Measurements from ENCODE around the gene RUNX2.
"Not testable (repeated sequence)": the region's sequence is repeated elsewhere in the genome, so short reads cannot be mapped to it uniquely, and the experiment has no call there.

Gene RUNX2

GRCh38 chr6:45667766-45668165 lies 339.6 kb downstream of the RUNX2 start:
- no peak for DNase-seq
- H3K4me1 ChIP-seq (ENCODE audit: control insufficient read depth, insufficient read depth, low read length, poor library complexity, severe bottlenecking): peaks cover 15% of the 10 kb centered on the region
- no peak overlapping the region for H3K4me3 ChIP-seq (ENCODE audit: insufficient read depth, low read depth, low read length, poor library complexity, severe bottlenecking)
- no peaks in the 10 kb centered on the region for H3K9me3 ChIP-seq (ENCODE audit: control insufficient read depth, low read length)
- no peaks in the 10 kb centered on the region for H3K36me3 ChIP-seq (ENCODE audit: control insufficient read depth, insufficient read depth, low read length)
- no peaks in the 10 kb centered on the region for H3K27me3 ChIP-seq (replicated peaks; ENCODE audit: control insufficient read depth, insufficient read depth, low read length, poor library complexity, severe bottlenecking)
- H3K27ac ChIP-seq (ENCODE audit: insufficient read depth, low read length, poor library complexity, severe bottlenecking): no peak overlapping the region

GRCh38 chr6:45668705-45669104 lies 340.6 kb downstream of the RUNX2 start:
- Histone ChIP-seq H3K27ac (ENCODE audit: insufficient read depth, low read length, poor library complexity, severe bottlenecking) (no peak overlapping the region), H3K27me3 (replicated peaks; ENCODE audit: control insufficient read depth, insufficient read depth, low read length, poor library complexity, severe bottlenecking) (no peaks in the 10 kb centered on the region), H3K9me3 (ENCODE audit: control insufficient read depth, low read length) (no peaks in the 10 kb centered on the region), H3K4me3 (ENCODE audit: insufficient read depth, low read depth, low read length, poor library complexity, severe bottlenecking) (no peak overlapping the region), H3K36me3 (ENCODE audit: control insufficient read depth, insufficient read depth, low read length) (no peaks in the 10 kb centered on the region), H3K4me1 (ENCODE audit: control insufficient read depth, insufficient read depth, low read length, poor library complexity, severe bottlenecking) (peaks cover 8% of the 10 kb centered on the region)
- DNase-seq: no peak

GRCh38 chr6:45673167-45673566 lies 345.0 kb downstream of the RUNX2 start:
- H3K27ac ChIP-seq (ENCODE audit: insufficient read depth, low read length, poor library complexity, severe bottlenecking); H3K27me3 ChIP-seq (replicated peaks; ENCODE audit: control insufficient read depth, insufficient read depth, low read length, poor library complexity, severe bottlenecking); H3K36me3 ChIP-seq (ENCODE audit: control insufficient read depth, insufficient read depth, low read length); H3K9me3 ChIP-seq (ENCODE audit: control insufficient read depth, low read length); DNase-seq; H3K4me3 ChIP-seq (ENCODE audit: insufficient read depth, low read depth, low read length, poor library complexity, severe bottlenecking): not testable (repeated sequence)
- H3K4me1 ChIP-seq (ENCODE audit: control insufficient read depth, insufficient read depth, low read length, poor library complexity, severe bottlenecking): peaks cover 12% of the 10 kb centered on the region

- H3K27me3 ChIP-seq (replicated peaks; ENCODE audit: control insufficient read depth, insufficient read depth, low read length, poor library complexity, severe bottlenecking); H3K36me3 ChIP-seq (ENCODE audit: control insufficient read depth, insufficient read depth, low read length); DNase-seq; H3K27ac ChIP-seq (ENCODE audit: insufficient read depth, low read length, poor library complexity, severe bottlenecking); H3K4me3 ChIP-seq (ENCODE audit: insufficient read depth, low read depth, low read length, poor library complexity, severe bottlenecking); H3K9me3 ChIP-seq (ENCODE audit: control insufficient read depth, low read length): not testable (repeated sequence)
- peaks cover 12% of the 10 kb centered on the region for H3K4me1 ChIP-seq (ENCODE audit: control insufficient read depth, insufficient read depth, low read length, poor library complexity, severe bottlenecking)
These were observed 347.0 kb downstream of the RUNX2 start for GRCh38 chr6:45675166-45675565.

GRCh38 chr6:45675634-45676033 lies 347.5 kb downstream of the RUNX2 start:
- H3K4me1 ChIP-seq (ENCODE audit: control insufficient read depth, insufficient read depth, low read length, poor library complexity, severe bottlenecking): peaks cover 12% of the 10 kb centered on the region
- no peaks in the 10 kb centered on the region for H3K36me3 ChIP-seq (ENCODE audit: control insufficient read depth, insufficient read depth, low read length)
- H3K4me3 ChIP-seq (ENCODE audit: insufficient read depth, low read depth, low read length, poor library complexity, severe bottlenecking): no peak overlapping the region
- H3K9me3 ChIP-seq (ENCODE audit: control insufficient read depth, low read length): no peaks in the 10 kb centered on the region
- H3K27ac ChIP-seq (ENCODE audit: insufficient read depth, low read length, poor library complexity, severe bottlenecking): no peak overlapping the region
- H3K27me3 ChIP-seq (replicated peaks; ENCODE audit: control insufficient read depth, insufficient read depth, low read length, poor library complexity, severe bottlenecking): no peaks in the 10 kb centered on the region
- DNase-seq: no peak

GRCh38 chr6:45676380-45676779 lies 348.2 kb downstream of the RUNX2 start:
- Histone ChIP-seq H3K9me3 (ENCODE audit: control insufficient read depth, low read length) (no peaks in the 10 kb centered on the region), H3K27ac (ENCODE audit: insufficient read depth, low read length, poor library complexity, severe bottlenecking) (no peak overlapping the region), H3K36me3 (ENCODE audit: control insufficient read depth, insufficient read depth, low read length) (no peaks in the 10 kb centered on the region), H3K4me3 (ENCODE audit: insufficient read depth, low read depth, low read length, poor library complexity, severe bottlenecking) (no peak overlapping the region), H3K4me1 (ENCODE audit: control insufficient read depth, insufficient read depth, low read length, poor library complexity, severe bottlenecking) (peaks cover 12% of the 10 kb centered on the region), H3K27me3 (replicated peaks; ENCODE audit: control insufficient read depth, insufficient read depth, low read length, poor library complexity, severe bottlenecking) (no peaks in the 10 kb centered on the region)
- no peak for DNase-seq

GRCh38 chr6:45677381-45678284 lies 349.5 kb downstream of the RUNX2 start:
- H3K4me1 ChIP-seq (ENCODE audit: control insufficient read depth, insufficient read depth, low read length, poor library complexity, severe bottlenecking): peaks cover 12% of the 10 kb centered on the region
- no peaks in the 10 kb centered on the region for H3K27me3 ChIP-seq (replicated peaks; ENCODE audit: control insufficient read depth, insufficient read depth, low read length, poor library complexity, severe bottlenecking)
- H3K36me3 ChIP-seq (ENCODE audit: control insufficient read depth, insufficient read depth, low read length): no peaks in the 10 kb centered on the region
- H3K9me3 ChIP-seq (ENCODE audit: control insufficient read depth, low read length): no peaks in the 10 kb centered on the region
- peak; percentile 14 to 24 (median 19) for DNase-seq
- H3K27ac ChIP-seq (ENCODE audit: insufficient read depth, low read length, poor library complexity, severe bottlenecking): peak overlapping the region; percentile 5
- H3K4me3 ChIP-seq (ENCODE audit: insufficient read depth, low read depth, low read length, poor library complexity, severe bottlenecking): peak overlapping the region; percentile 4

GRCh38 chr6:45678285-45678607 lies 350.1 kb downstream of the RUNX2 start:
- Histone ChIP-seq H3K4me1 (ENCODE audit: control insufficient read depth, insufficient read depth, low read length, poor library complexity, severe bottlenecking) (peaks cover 12% of the 10 kb centered on the region), H3K27ac (ENCODE audit: insufficient read depth, low read length, poor library complexity, severe bottlenecking) (no peak overlapping the region), H3K9me3 (ENCODE audit: control insufficient read depth, low read length) (no peaks in the 10 kb centered on the region), H3K27me3 (replicated peaks; ENCODE audit: control insufficient read depth, insufficient read depth, low read length, poor library complexity, severe bottlenecking) (no peaks in the 10 kb centered on the region), H3K36me3 (ENCODE audit: control insufficient read depth, insufficient read depth, low read length) (no peaks in the 10 kb centered on the region), H3K4me3 (ENCODE audit: insufficient read depth, low read depth, low read length, poor library complexity, severe bottlenecking) (no peak overlapping the region)
- DNase-seq: no peak

- DNase-seq: no peak
- H3K27ac ChIP-seq (ENCODE audit: insufficient read depth, low read length, poor library complexity, severe bottlenecking): no peak overlapping the region
- H3K4me3 ChIP-seq (ENCODE audit: insufficient read depth, low read depth, low read length, poor library complexity, severe bottlenecking): no peak overlapping the region
- no peaks in the 10 kb centered on the region for H3K27me3 ChIP-seq (replicated peaks; ENCODE audit: control insufficient read depth, insufficient read depth, low read length, poor library complexity, severe bottlenecking)
- H3K4me1 ChIP-seq (ENCODE audit: control insufficient read depth, insufficient read depth, low read length, poor library complexity, severe bottlenecking): peaks cover 12% of the 10 kb centered on the region
- no peaks in the 10 kb centered on the region for H3K36me3 ChIP-seq (ENCODE audit: control insufficient read depth, insufficient read depth, low read length)
- H3K9me3 ChIP-seq (ENCODE audit: control insufficient read depth, low read length): no peaks in the 10 kb centered on the region
These were observed 351.0 kb downstream of the RUNX2 start for GRCh38 chr6:45679163-45679562.

GRCh38 chr6:45679631-45680030 lies 351.5 kb downstream of the RUNX2 start:
- no peak overlapping the region for H3K4me3 ChIP-seq (ENCODE audit: insufficient read depth, low read depth, low read length, poor library complexity, severe bottlenecking)
- H3K9me3 ChIP-seq (ENCODE audit: control insufficient read depth, low read length): no peaks in the 10 kb centered on the region
- H3K27me3 ChIP-seq (replicated peaks; ENCODE audit: control insufficient read depth, insufficient read depth, low read length, poor library complexity, severe bottlenecking): no peaks in the 10 kb centered on the region
- no peak overlapping the region for H3K27ac ChIP-seq (ENCODE audit: insufficient read depth, low read length, poor library complexity, severe bottlenecking)
- DNase-seq: no peak
- H3K4me1 ChIP-seq (ENCODE audit: control insufficient read depth, insufficient read depth, low read length, poor library complexity, severe bottlenecking): peaks cover 12% of the 10 kb centered on the region
- no peaks in the 10 kb centered on the region for H3K36me3 ChIP-seq (ENCODE audit: control insufficient read depth, insufficient read depth, low read length)
